Measurements from ENCODE around the gene AKR1B1. TPM values are rescaled to one million over a fixed set of nuclear protein-coding genes. Genes with fewer than 3 reads are reported as not detected.

The AKR1B1 gene
- total and polyA plus RNA-seq, 2 donors (not counting 1 experiment from before 2014, with no cell fraction given) = 170 to 213 TPM

- no peaks in the 10 kb centered on the region for H3K27me3 ChIP-seq (ENCODE audit: control insufficient read depth, insufficient read depth, low read length)
- peaks cover 5% of the 10 kb centered on the region for H3K4me1 ChIP-seq (ENCODE audit: control insufficient read depth, extremely low read depth, insufficient read depth, low read length)
- no peaks in the 10 kb centered on the region for H3K36me3 ChIP-seq (ENCODE audit: control insufficient read depth, insufficient read depth, low read length)
- no peaks in the 10 kb centered on the region for H4K20me1 ChIP-seq (ENCODE audit: control insufficient read depth, extremely low read depth, insufficient read depth, low read length)
- H3K4me3 ChIP-seq (replicated peaks in 1 of 4; ENCODE audit: control extremely low read depth in 1 of 4, insufficient read depth in 1 of 4, low read depth in 3 of 4, low read length in 4 of 4) = no peak overlapping the region
- no peak overlapping the region for H3K27ac ChIP-seq (ENCODE audit: insufficient read depth, low read length)
- no peaks in the 10 kb centered on the region for H3K79me2 ChIP-seq (ENCODE audit: control insufficient read depth, insufficient read depth, low read length)
- no peak overlapping the region for H3K9ac ChIP-seq (ENCODE audit: insufficient read depth, low read length)
- H3K4me2 ChIP-seq (ENCODE audit: extremely low read depth, insufficient read depth, low read length) = no peak overlapping the region
- DNase-seq (ENCODE audit: low read depth in 2 of 2) = no peak
- no peak for TF ChIP-seq EZH2 (IDR thresholded peaks at IDR 0.05; ENCODE audit: low read length, missing control alignments)
- TF ChIP-seq, protein P1, sequence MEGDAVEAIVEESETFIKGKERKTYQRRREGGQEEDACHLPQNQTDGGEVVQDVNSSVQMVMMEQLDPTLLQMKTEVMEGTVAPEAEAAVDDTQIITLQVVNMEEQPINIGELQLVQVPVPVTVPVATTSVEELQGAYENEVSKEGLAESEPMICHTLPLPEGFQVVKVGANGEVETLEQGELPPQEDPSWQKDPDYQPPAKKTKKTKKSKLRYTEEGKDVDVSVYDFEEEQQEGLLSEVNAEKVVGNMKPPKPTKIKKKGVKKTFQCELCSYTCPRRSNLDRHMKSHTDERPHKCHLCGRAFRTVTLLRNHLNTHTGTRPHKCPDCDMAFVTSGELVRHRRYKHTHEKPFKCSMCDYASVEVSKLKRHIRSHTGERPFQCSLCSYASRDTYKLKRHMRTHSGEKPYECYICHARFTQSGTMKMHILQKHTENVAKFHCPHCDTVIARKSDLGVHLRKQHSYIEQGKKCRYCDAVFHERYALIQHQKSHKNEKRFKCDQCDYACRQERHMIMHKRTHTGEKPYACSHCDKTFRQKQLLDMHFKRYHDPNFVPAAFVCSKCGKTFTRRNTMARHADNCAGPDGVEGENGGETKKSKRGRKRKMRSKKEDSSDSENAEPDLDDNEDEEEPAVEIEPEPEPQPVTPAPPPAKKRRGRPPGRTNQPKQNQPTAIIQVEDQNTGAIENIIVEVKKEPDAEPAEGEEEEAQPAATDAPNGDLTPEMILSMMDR (conservative IDR thresholded peaks at IDR 0.05 in 1 of 2, IDR thresholded peaks at IDR 0.05 in 1 of 2; ENCODE audit: low read depth in 1 of 2, low read length in 2 of 2) = no peak
- no peak overlapping the region for H2AFZ ChIP-seq (ENCODE audit: low read length)
- H3K9me3 ChIP-seq (ENCODE audit: control insufficient read depth, insufficient read depth, low read depth, low read length) = no peaks in the 10 kb centered on the region
These were observed 26.3 kb upstream of the AKR1B1 start for GRCh38 chr7:134485203-134485602.

GRCh38 chr7:134483296-134483695 lies 24.4 kb upstream of the AKR1B1 start:
- Histone ChIP-seq H3K79me2 (ENCODE audit: control insufficient read depth, insufficient read depth, low read length) (no peaks in the 10 kb centered on the region), H3K9ac (ENCODE audit: insufficient read depth, low read length) (no peak overlapping the region), H3K36me3 (ENCODE audit: control insufficient read depth, insufficient read depth, low read length) (no peaks in the 10 kb centered on the region), H3K27ac (ENCODE audit: insufficient read depth, low read length) (no peak overlapping the region), H3K27me3 (ENCODE audit: control insufficient read depth, insufficient read depth, low read length) (no peaks in the 10 kb centered on the region), H3K4me3 (replicated peaks in 1 of 4; ENCODE audit: control extremely low read depth in 1 of 4, insufficient read depth in 1 of 4, low read depth in 3 of 4, low read length in 4 of 4) (no peak overlapping the region), H4K20me1 (ENCODE audit: control insufficient read depth, extremely low read depth, insufficient read depth, low read length) (no peaks in the 10 kb centered on the region), H3K9me3 (ENCODE audit: control insufficient read depth, insufficient read depth, low read depth, low read length) (no peaks in the 10 kb centered on the region), H3K4me2 (ENCODE audit: extremely low read depth, insufficient read depth, low read length) (no peak overlapping the region), H3K4me1 (ENCODE audit: control insufficient read depth, extremely low read depth, insufficient read depth, low read length) (peaks cover 5% of the 10 kb centered on the region), H2AFZ (ENCODE audit: low read length) (no peak overlapping the region)
- TF ChIP-seq EZH2 (IDR thresholded peaks at IDR 0.05; ENCODE audit: low read length, missing control alignments) = no peak
- TF ChIP-seq, protein P1 (conservative IDR thresholded peaks at IDR 0.05 in 1 of 2, IDR thresholded peaks at IDR 0.05 in 1 of 2; ENCODE audit: low read depth in 1 of 2, low read length in 2 of 2) = no peak
- no peak for DNase-seq (ENCODE audit: low read depth in 2 of 2)

DNA sequence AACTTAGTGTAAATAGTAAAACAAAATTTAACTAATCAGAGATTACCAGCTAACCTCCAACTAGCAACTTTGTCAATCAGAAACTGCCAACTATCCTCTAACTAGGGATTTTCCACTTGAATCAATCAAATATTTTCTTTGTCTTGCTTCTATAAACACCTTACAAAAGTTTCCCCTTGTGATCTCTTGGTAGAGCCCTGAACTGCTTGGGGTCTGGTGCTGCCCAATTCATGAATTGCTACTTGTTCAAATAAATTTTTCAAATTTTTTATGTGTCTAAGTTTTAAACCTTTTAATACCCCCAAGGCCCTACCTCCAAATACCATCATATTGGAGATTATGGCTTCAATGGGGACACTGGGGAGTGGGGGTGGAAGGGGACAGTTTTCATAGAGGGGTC lies 24.0 kb upstream of the AKR1B1 start:
- Histone ChIP-seq H2AFZ (ENCODE audit: low read length) (no peak overlapping the region), H3K27me3 (ENCODE audit: control insufficient read depth, insufficient read depth, low read length) (no peaks in the 10 kb centered on the region), H3K9me3 (ENCODE audit: control insufficient read depth, insufficient read depth, low read depth, low read length) (no peaks in the 10 kb centered on the region), H3K9ac (ENCODE audit: insufficient read depth, low read length) (no peak overlapping the region), H4K20me1 (ENCODE audit: control insufficient read depth, extremely low read depth, insufficient read depth, low read length) (no peaks in the 10 kb centered on the region), H3K4me1 (ENCODE audit: control insufficient read depth, extremely low read depth, insufficient read depth, low read length) (peaks cover 5% of the 10 kb centered on the region), H3K36me3 (ENCODE audit: control insufficient read depth, insufficient read depth, low read length) (no peaks in the 10 kb centered on the region), H3K27ac (ENCODE audit: insufficient read depth, low read length) (no peak overlapping the region), H3K4me2 (ENCODE audit: extremely low read depth, insufficient read depth, low read length) (no peak overlapping the region), H3K4me3 (replicated peaks in 1 of 4; ENCODE audit: control extremely low read depth in 1 of 4, insufficient read depth in 1 of 4, low read depth in 3 of 4, low read length in 4 of 4) (no peak overlapping the region), H3K79me2 (ENCODE audit: control insufficient read depth, insufficient read depth, low read length) (no peaks in the 10 kb centered on the region)
- TF ChIP-seq, protein P1 (conservative IDR thresholded peaks at IDR 0.05 in 1 of 2, IDR thresholded peaks at IDR 0.05 in 1 of 2; ENCODE audit: low read depth in 1 of 2, low read length in 2 of 2) = no peak
- TF ChIP-seq EZH2 (IDR thresholded peaks at IDR 0.05; ENCODE audit: low read length, missing control alignments) = no peak
- no peak for DNase-seq (ENCODE audit: low read depth in 2 of 2)
